Neural cell (in vitro differentiated cells): Measurements from ENCODE around the gene KDM1A.

ENCODE experiments used
- CTCF ChIP-seq: fragments of 450-650 bp; IDR thresholded peaks from 2 replicates; pipeline ENCODE4 v1.5.1; 2014; ENCODE audit warnings: antibody characterized with exemption, mild to moderate bottlenecking, moderate library complexity; ENCODE audit not compliant: poor library complexity, severe bottlenecking
- EP300 ChIP-seq: fragments of 450-650 bp; conservative IDR thresholded peaks from 2 replicates; pipeline ENCODE4 v1.6.1; 2014; ENCODE audit warnings: antibody characterized with exemption, mild to moderate bottlenecking, moderate library complexity; ENCODE audit not compliant: poor library complexity, severe bottlenecking
- EZH2 ChIP-seq: fragments of 200-600, 300-800 bp; shearing (Covaris generic), sonication (generic); IDR thresholded peaks from 2 replicates; pipeline ENCODE4 v1.6.1; 2014; ENCODE audit warnings: antibody characterized with exemption, low read length, borderline replicate concordance, mild to moderate bottlenecking; ENCODE audit not compliant: insufficient read depth, poor library complexity, severe bottlenecking
- POLR2AphosphoS5 ChIP-seq: IDR thresholded peaks from 2 replicates; pipeline ENCODE4 v1.6.1; 2012
- RAD21 ChIP-seq: fragments of 450-650 bp; conservative IDR thresholded peaks from 2 replicates; pipeline ENCODE4 v1.6.1; 2014; ENCODE audit warnings: antibody characterized with exemption, mild to moderate bottlenecking, moderate library complexity
- REST ChIP-seq: IDR thresholded peaks from 2 replicates; pipeline ENCODE4 v1.6.1; 2012; ENCODE audit warnings: borderline replicate concordance
- SMC3 ChIP-seq: fragments of 450-650 bp; conservative IDR thresholded peaks from 2 replicates; pipeline ENCODE4 v1.6.1; 2014; ENCODE audit warnings: antibody characterized with exemption, mild to moderate bottlenecking, moderate library complexity; ENCODE audit not compliant: poor library complexity
- TAF1 ChIP-seq: IDR thresholded peaks from 2 replicates; pipeline ENCODE4 v1.6.1; 2012; ENCODE audit warnings: low read depth

- TF ChIP-seq CTCF (no peak), SMC3 (no peak), REST (no peak), RAD21 (no peak), TAF1 (no peak), EP300 (no peak), EZH2 (no peak), POLR2AphosphoS5 (no peak)
Measured at GRCh38 chr1:23129846-23130245, 110.6 kb downstream of the KDM1A start.
